Measurements from ENCODE around the gene THRSP.

DNA sequence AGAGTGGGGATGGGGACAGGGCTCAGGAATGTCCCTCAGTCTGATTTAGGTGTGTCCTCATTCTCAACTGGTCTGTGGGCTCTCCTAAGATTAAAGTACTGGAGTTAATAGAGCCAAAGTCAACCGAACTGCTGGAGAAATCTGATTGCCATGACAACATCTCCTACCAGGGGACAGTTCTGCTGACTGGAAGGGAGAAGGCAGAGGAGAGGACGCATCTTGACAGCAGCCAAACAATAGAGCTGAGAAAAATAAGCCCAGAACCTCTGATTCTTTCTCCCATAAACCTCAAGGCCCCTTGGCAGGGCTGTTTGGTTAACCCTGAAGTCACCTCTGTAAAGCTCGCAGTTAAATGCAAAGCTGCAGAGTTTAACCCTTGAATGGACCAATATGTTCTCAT is 43.4 kb upstream of the THRSP start:
- TF ChIP-seq POLR2A (IDR thresholded peaks at IDR 0.05), result no peak
- no peak for TF ChIP-seq EP300 (IDR thresholded peaks at IDR 0.05; ENCODE audit: low read depth)
- TF ChIP-seq, protein P1, sequence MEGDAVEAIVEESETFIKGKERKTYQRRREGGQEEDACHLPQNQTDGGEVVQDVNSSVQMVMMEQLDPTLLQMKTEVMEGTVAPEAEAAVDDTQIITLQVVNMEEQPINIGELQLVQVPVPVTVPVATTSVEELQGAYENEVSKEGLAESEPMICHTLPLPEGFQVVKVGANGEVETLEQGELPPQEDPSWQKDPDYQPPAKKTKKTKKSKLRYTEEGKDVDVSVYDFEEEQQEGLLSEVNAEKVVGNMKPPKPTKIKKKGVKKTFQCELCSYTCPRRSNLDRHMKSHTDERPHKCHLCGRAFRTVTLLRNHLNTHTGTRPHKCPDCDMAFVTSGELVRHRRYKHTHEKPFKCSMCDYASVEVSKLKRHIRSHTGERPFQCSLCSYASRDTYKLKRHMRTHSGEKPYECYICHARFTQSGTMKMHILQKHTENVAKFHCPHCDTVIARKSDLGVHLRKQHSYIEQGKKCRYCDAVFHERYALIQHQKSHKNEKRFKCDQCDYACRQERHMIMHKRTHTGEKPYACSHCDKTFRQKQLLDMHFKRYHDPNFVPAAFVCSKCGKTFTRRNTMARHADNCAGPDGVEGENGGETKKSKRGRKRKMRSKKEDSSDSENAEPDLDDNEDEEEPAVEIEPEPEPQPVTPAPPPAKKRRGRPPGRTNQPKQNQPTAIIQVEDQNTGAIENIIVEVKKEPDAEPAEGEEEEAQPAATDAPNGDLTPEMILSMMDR (IDR thresholded peaks at IDR 0.05), result no peak
